NOMO-1 treated with DMSO at 0.1 percent for 48 hours (cell line): ENCODE results near the gene CD164L2.
"Not testable (repeated sequence)": the region's sequence is repeated elsewhere in the genome, so short reads cannot be mapped to it uniquely, and the experiment has no call there.

Source experiments
- DNase-seq: peaks from one replicate; lab custom pipeline; 2025; ENCODE audit not compliant: unreplicated experiment; lab: John Stamatoyannopoulos, UW

The CD164L2 gene

GRCh38 chr1:27383039-27383605, at the start of gene CD164L2:
Gene CD164L2, minus strand, starts transcription at chr1:27383333. Its CDS starts 94 bp downstream, at chr1:27383239.
- no peak for DNase-seq

GRCh38 chr1:27432725-27433124, 49.6 kb upstream of the CD164L2 start:
- DNase-seq: not testable (repeated sequence)

- no peak for DNase-seq
Measured at GRCh38 chr1:27431601-27431940, 48.4 kb upstream of the CD164L2 start.

- peak; percentile 53 for DNase-seq
Measured at GRCh38 chr1:27430903-27431600, 47.9 kb upstream of the CD164L2 start.

GRCh38 chr1:27429029-27429425, 45.9 kb upstream of the CD164L2 start:
- no peak for DNase-seq

- DNase-seq: peak; percentile 29
Measured at GRCh38 chr1:27428316-27429028, 45.3 kb upstream of the CD164L2 start.

- DNase-seq: no peak
Measured at GRCh38 chr1:27427816-27428315, 44.7 kb upstream of the CD164L2 start.

- peak; percentile 65 for DNase-seq
Measured at GRCh38 chr1:27427329-27427728, 44.2 kb upstream of the CD164L2 start.

GRCh38 chr1:27423709-27424108, 40.6 kb upstream of the CD164L2 start:
- DNase-seq: no peak

- DNase-seq: peak; percentile 86
Measured at GRCh38 chr1:27418326-27419185, 35.4 kb upstream of the CD164L2 start.

- DNase-seq: no peak
Measured at GRCh38 chr1:27417713-27418112, 34.6 kb upstream of the CD164L2 start.

- peak; percentile 82 for DNase-seq
Measured at GRCh38 chr1:27416387-27417111, 33.4 kb upstream of the CD164L2 start.

- DNase-seq: no peak
Measured at GRCh38 chr1:27414091-27414490, 31.0 kb upstream of the CD164L2 start.

GRCh38 chr1:27413004-27413403, 29.9 kb upstream of the CD164L2 start:
- DNase-seq: no peak

GRCh38 chr1:27412502-27412901, 29.4 kb upstream of the CD164L2 start:
- no peak for DNase-seq

- no peak for DNase-seq
Measured at GRCh38 chr1:27410709-27411108, 27.6 kb upstream of the CD164L2 start.

GRCh38 chr1:27409669-27410068, 26.5 kb upstream of the CD164L2 start:
- no peak for DNase-seq

- DNase-seq: no peak
Measured at GRCh38 chr1:27408151-27408550, 25.0 kb upstream of the CD164L2 start.

- DNase-seq: not testable (repeated sequence)
Measured at GRCh38 chr1:27406791-27407190, 23.7 kb upstream of the CD164L2 start.

GRCh38 chr1:27406362-27406680, 23.2 kb upstream of the CD164L2 start:
- DNase-seq: no peak
